Lung (tissue), 12 donors: ENCODE results near the gene SOX11. TPM values are rescaled to one million over a fixed set of nuclear protein-coding genes. Genes with fewer than 3 reads are reported as not detected.

Experiments used
- ATAC-seq: fragments of 200-7000 bp; cut with Tn5 transposase; one replicate; pipeline ENCODE4 v1.9.1; 2020; ENCODE audit warnings: moderate number of reproducible peaks; ENCODE audit not compliant: insufficient read depth, low FRiP score
- DNase-seq, 3 donors: peaks; one replicate each; pipeline ENCODE4 v3.0.0-alpha.2; 2013 to 2017
- H3K27ac ChIP-seq, 2 donors: one replicate each; pipeline ENCODE4 v1.5.1; 2013; ENCODE audit warnings: mild to moderate bottlenecking in 2 of 2, moderate library complexity in 2 of 2, control low read depth in 1 of 2, inconsistent platforms in 1 of 2, low read depth in 1 of 2, low read length in 1 of 2
- H3K27me3 ChIP-seq, 3 donors: one replicate each; pipeline ENCODE4 v1.5.1; 2013; ENCODE audit warnings: low read length in 2 of 3; ENCODE audit not compliant: control insufficient read depth in 3 of 3, insufficient read depth in 3 of 3
- H3K36me3 ChIP-seq, 4 donors: one replicate each; pipeline ENCODE4 v1.5.1; 2013; ENCODE audit warnings: low read length in 4 of 4, mild to moderate bottlenecking in 1 of 4, moderate library complexity in 1 of 4; ENCODE audit not compliant: control insufficient read depth in 4 of 4, insufficient read depth in 4 of 4
- H3K4me1 ChIP-seq, 5 donors: one replicate each; pipeline ENCODE4 v1.5.1; 2013; ENCODE audit warnings: low read length in 5 of 5, mild to moderate bottlenecking in 2 of 5, moderate library complexity in 1 of 5; ENCODE audit not compliant: control insufficient read depth in 5 of 5, insufficient read depth in 5 of 5
- H3K4me3 ChIP-seq: one replicate; pipeline ENCODE4 v1.5.1; 2013; ENCODE audit warnings: mild to moderate bottlenecking, control low read depth, moderate library complexity
- H3K9ac ChIP-seq, 2 donors: one replicate each; pipeline ENCODE4 v1.5.1; 2013; ENCODE audit warnings: low read length in 2 of 2, control low read depth in 1 of 2; ENCODE audit not compliant: insufficient read depth in 1 of 2
- H3K9me3 ChIP-seq, 4 donors: one replicate each; pipeline ENCODE4 v1.5.1; 2013; ENCODE audit warnings: low read length in 3 of 4, mild to moderate bottlenecking in 1 of 4, moderate library complexity in 1 of 4; ENCODE audit not compliant: control insufficient read depth in 4 of 4, insufficient read depth in 3 of 4
- CTCF ChIP-seq: IDR thresholded peaks from 2 replicates; pipeline ENCODE4 v1.5.1; 2012; ENCODE audit warnings: mild to moderate bottlenecking; ENCODE audit errors: control extremely low read depth, extremely low read depth
- WGBS, 2 donors: extraction: QIAGEN DNeasy Blood & Tissue Kit; methylation state at CpG; one replicate each; pipeline ENCODE4 v1.1.7; 2013; 5-methylcytosine and 5-hydroxymethylcytosine counted together
- polyA plus RNA-seq, 2 donors: library from polyadenylated mRNA; stranded (reverse); fragments of 200-250 nt; gene quantifications; one replicate each; pipeline ENCODE4 v1.2.1, GENCODE V29; 2013
- total RNA-seq, 2 donors: library from RNA; depleted of rRNA in 1 of 2; stranded (reverse); fragments of >200 nt in 1 of 2; gene quantifications; one replicate each; pipeline ENCODE4 v1.2.1, GENCODE V29; 2014 to 2021
- donor health status: control.
- donor health status: control.
- donor health status: Bipolar disorder and iron deficiency.
- donor health status: healthy.
- donor health status: DM: yes; HTN: yes; CAD: no.

Gene SOX11
- total and polyA plus RNA-seq, 4 donors, result 0.05 to 13.3 (median 0.06) TPM; not detected in 1

- Histone ChIP-seq H3K27ac (no peak overlapping the region), H3K4me3 (no peak overlapping the region), H3K36me3 (peaks cover 0 to 8% (median 0%) of the 10 kb centered on the region in 4 donors), H3K9ac (no peak overlapping the region), H3K4me1 (peaks cover 0 to 19% (median 0%) of the 10 kb centered on the region in 5 donors), H3K9me3 (peaks cover 0 to 4% (median 0%) of the 10 kb centered on the region in 4 donors), H3K27me3 (peaks cover 0 to 2% (median 0%) of the 10 kb centered on the region in 3 donors)
- DNase-seq (no peak), ATAC-seq (no peak)
- 90 to 93% methylated on average over 4 of the region's 4 CpGs for WGBS, 2 donors
- TF ChIP-seq CTCF, result no peak
Observed at GRCh38 chr2:5705490-5705889, 13.3 kb downstream of the SOX11 start.

- WGBS, 2 donors, result 86% methylated on average over 56 of the region's 56 CpGs
- TF ChIP-seq CTCF, result no peak
- H3K9me3 ChIP-seq, result peaks cover 0 to 4% (median 0%) of the 10 kb centered on the region in 4 donors
- no peak overlapping the region for H3K9ac ChIP-seq
- peaks cover 0 to 9% (median 0%) of the 10 kb centered on the region in 5 donors for H3K4me1 ChIP-seq
- ATAC-seq, result no peak
- H3K36me3 ChIP-seq, result peaks cover 0 to 7% (median 0%) of the 10 kb centered on the region in 4 donors
- no peak overlapping the region for H3K27ac ChIP-seq
- H3K27me3 ChIP-seq, result peaks cover 0 to 2% (median 0%) of the 10 kb centered on the region in 3 donors
- H3K4me3 ChIP-seq, result no peak overlapping the region
- DNase-seq, result no peak
Observed at GRCh38 chr2:5706717-5707455, 14.7 kb downstream of the SOX11 start.

GRCh38 chr2:5710615-5711014, 18.4 kb downstream of the SOX11 start:
- 70 to 89% methylated on average over 6 of the region's 6 CpGs for WGBS, 2 donors
- Histone ChIP-seq H3K27me3 (no peaks in the 10 kb centered on the region), H3K27ac (no peak overlapping the region), H3K4me3 (no peak overlapping the region), H3K4me1 (no peaks in the 10 kb centered on the region), H3K9me3 (peaks cover 0 to 4% (median 0%) of the 10 kb centered on the region in 4 donors), H3K9ac (no peak overlapping the region), H3K36me3 (no peaks in the 10 kb centered on the region)
- DNase-seq, result no peak
- no peak for ATAC-seq
- no peak for TF ChIP-seq CTCF
